HAP-1 (cell line): ENCODE results near the gene ACTL7A.
"Not testable (repeated sequence)": the region's sequence is repeated elsewhere in the genome, so short reads cannot be mapped to it uniquely, and the experiment has no call there.

Source experiments
- DNase-seq, 2 experiments: peaks; one replicate each; pipeline ENCODE4 v3.0.0-alpha.2; 2016 to 2020; ENCODE audit warnings: low spot score in 2 of 2
- H3K27me3 ChIP-seq: fragments of 250-450 bp; sonication (Bioruptor Pico); 2 replicates; pipeline ENCODE4 v1.5.1; 2020; ENCODE audit warnings: low read depth, mild to moderate bottlenecking, moderate library complexity
- H3K36me3 ChIP-seq: fragments of 250-450 bp; sonication (Bioruptor Pico); replicated peaks from 2 replicates; pipeline ENCODE4 v1.5.1; 2020; ENCODE audit warnings: mild to moderate bottlenecking
- H3K4me1 ChIP-seq: fragments of 250-450 bp; sonication (Bioruptor Pico); 2 replicates; pipeline ENCODE4 v1.5.1; 2020; ENCODE audit warnings: mild to moderate bottlenecking
- H3K4me3 ChIP-seq: fragments of 250-450 bp; sonication (Bioruptor Pico); 2 replicates; pipeline ENCODE4 v1.5.1; 2020; ENCODE audit warnings: mild to moderate bottlenecking, moderate library complexity
- H3K9me3 ChIP-seq: fragments of 250-450 bp; sonication (Bioruptor Pico); 2 replicates; pipeline ENCODE4 v1.5.1; 2020; ENCODE audit warnings: mild to moderate bottlenecking, moderate library complexity
- in situ Hi-C: fragments of 300-500 bp; cut with MboI; formaldehyde crosslinking; loops from 3 replicates; pipeline ENCODE4 v1.14.3; 2020; ENCODE audit warnings: low sequenced_read_pairs, inconsistent platforms, mixed read lengths

Gene ACTL7A

DNA sequence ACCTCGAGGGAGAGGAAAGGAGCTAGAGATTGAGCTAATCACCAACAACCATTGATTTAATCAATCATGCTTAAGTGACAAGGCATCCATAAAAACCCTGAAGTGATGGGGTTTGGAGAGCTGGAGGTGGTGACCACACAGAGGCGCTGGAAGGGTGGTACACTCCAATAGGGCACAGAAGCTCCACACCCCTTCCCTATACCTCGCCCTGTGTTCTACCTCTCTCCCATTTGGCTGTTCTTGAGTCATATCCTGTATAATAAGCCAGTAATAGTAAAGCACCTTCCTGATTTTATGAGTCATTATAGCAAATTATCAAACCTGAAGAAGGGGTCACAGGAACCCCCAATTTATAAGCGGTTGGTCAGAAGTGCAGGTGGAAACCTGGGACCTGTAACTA lies 24.5 kb upstream of the ACTL7A start:
- Histone ChIP-seq H3K4me1 (no peaks in the 10 kb centered on the region), H3K4me3 (no peak overlapping the region), H3K27me3 (no peaks in the 10 kb centered on the region), H3K36me3 (no peaks in the 10 kb centered on the region), H3K9me3 (no peaks in the 10 kb centered on the region)
- no peak for DNase-seq
- in situ Hi-C loops, result no loop called here

DNA sequence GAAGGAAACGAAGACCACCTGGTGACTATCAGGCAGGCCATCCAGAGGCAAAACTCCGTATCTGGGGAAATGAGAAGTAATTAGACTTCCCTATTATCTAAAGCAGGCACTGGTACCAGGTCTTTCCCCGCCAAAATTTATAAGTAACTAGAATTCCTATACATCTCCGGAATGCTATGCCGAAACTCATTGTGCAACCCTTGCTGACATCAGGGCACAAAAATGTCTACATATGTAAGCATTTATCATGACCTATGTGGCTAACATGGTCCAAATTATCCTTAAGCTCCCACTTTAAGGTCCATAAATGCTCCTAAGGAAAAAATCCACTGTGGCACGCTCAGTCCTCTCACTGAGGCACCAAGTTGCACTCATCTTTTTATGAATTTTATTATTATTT lies 24.0 kb upstream of the ACTL7A start:
- in situ Hi-C loops, result no loop called here
- no peaks in the 10 kb centered on the region for H3K4me1 ChIP-seq

DNA sequence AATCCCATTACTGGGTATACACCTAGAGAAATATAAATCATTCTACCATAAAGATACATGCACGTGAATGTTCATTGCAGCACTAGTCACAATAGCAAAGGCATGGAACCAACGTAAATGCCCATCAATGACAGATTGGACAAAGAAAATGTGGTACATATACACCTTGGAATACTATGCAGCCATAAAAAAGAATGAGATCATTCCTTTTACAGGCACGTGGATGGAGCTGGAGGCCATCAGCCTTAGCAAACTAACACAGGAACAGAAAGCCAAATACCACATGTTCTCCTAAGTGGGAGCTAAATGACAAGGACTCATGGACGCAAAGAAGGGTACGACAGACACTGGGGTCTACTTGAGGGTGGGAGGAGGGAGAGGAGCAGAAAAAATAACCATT lies 22.5 kb upstream of the ACTL7A start:
- H3K4me3 ChIP-seq, H3K4me1 ChIP-seq, H3K36me3 ChIP-seq, in situ Hi-C loops, H3K9me3 ChIP-seq, H3K27me3 ChIP-seq, DNase-seq: not testable (repeated sequence)

More for the DNA sequence above, 24.0 kb upstream of the ACTL7A start:
- H3K4me3 ChIP-seq, result no peak overlapping the region
- H3K36me3 ChIP-seq, result no peaks in the 10 kb centered on the region
- H3K27me3 ChIP-seq, result no peaks in the 10 kb centered on the region
- no peaks in the 10 kb centered on the region for H3K9me3 ChIP-seq
- DNase-seq, result no peak

DNA sequence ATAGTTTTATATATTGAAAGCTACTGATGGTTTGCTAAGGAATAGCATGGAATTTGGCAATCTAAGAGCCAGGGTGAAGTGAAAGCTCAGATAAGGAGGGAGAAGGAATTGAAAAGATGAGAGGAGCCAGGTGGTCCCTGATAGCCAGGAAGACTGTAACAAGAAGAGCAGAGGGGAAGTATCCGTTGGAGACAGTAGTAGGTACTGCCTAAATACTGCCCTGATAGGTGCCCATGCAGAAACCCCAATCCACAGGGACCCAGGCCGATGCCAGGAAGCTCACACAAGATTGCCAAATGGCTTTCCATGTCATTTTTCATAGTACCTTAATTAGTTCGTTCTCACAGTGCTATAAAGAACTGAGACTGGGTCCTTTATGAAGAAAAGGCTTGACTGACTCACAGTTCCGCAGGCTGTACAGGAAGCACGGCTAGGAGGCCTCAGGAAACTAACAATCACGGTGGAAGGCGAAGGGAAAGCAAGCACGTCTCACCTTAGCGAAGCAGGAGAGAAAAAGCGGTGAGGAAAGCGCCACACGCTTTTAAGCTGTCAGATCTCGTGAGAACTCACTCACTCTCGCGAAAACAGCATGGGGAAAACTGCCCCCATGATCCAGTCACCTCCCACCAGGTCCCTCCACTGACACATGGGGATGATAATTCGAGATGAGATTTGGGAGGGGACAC lies 19.3 kb upstream of the ACTL7A start:
- Histone ChIP-seq H3K27me3 (no peaks in the 10 kb centered on the region), H3K4me3 (no peak overlapping the region), H3K36me3 (no peaks in the 10 kb centered on the region), H3K9me3 (no peaks in the 10 kb centered on the region), H3K4me1 (no peaks in the 10 kb centered on the region)
- in situ Hi-C loops, result no loop called here
- DNase-seq, result no peak

DNA sequence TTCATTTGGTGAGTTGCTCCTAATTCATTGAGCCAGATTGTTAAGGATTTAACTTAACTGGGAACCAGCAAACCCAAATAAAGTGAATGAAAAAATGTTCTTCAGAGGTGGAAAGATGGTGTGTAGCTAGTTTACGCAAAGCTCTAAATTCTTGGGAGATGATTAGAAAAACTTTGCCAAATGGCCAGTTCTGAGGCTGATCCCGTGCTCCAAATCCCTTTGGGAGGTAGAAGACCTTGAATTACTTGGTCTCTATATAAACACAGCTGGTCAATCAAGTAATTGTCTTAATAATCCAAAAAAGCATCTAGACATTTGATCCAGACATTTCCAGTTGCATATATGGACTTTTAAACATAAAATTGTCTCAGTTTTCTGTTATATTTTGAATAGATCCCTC lies 17.7 kb upstream of the ACTL7A start:
- DNase-seq, result no peak
- no peaks in the 10 kb centered on the region for H3K9me3 ChIP-seq
- in situ Hi-C loops, result no loop called here
- H3K27me3 ChIP-seq, result no peaks in the 10 kb centered on the region
- H3K36me3 ChIP-seq, result no peaks in the 10 kb centered on the region
- H3K4me1 ChIP-seq, result no peaks in the 10 kb centered on the region
- no peak overlapping the region for H3K4me3 ChIP-seq

DNA sequence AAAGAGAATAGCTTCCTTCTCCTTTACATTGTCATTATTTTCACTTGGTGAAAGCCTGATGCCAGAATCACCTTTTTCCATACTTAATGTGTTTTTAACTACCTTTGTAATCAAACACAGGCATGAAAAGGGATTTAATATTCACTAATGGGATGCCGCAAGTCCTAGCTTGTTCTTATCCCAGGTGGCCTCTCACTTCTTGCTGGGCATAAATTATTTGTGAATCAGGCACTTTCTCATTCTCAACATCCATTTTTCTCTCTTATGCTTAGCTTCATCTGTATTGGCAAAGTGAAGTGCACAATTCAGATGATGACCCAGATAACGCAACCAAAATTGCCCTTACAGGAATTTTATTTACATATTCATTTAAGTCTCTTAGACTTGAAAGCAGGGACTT lies 17.2 kb upstream of the ACTL7A start:
- H3K27me3 ChIP-seq, result no peaks in the 10 kb centered on the region
- H3K9me3 ChIP-seq, result no peaks in the 10 kb centered on the region
- H3K4me3 ChIP-seq, result no peak overlapping the region
- no peaks in the 10 kb centered on the region for H3K4me1 ChIP-seq
- no peaks in the 10 kb centered on the region for H3K36me3 ChIP-seq
- in situ Hi-C loops, result no loop called here
- DNase-seq, result no peak

DNA sequence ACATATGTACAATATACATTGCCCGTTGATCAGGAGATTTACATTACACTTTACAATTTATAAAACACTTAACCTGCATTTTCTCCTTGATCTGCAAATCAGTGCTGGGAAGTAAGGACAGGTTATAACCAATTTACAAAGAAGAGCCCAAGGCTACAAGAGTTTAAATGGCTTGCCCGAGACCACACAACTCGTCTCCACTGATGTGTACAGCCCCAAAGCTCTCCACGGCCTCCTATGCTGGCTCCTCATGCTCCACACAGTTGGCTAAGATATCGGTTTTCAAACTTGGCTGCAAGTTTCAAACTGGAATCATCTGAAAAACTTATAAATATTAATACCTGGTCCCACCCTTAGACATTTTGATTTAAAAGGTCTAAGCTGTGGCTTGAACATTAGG lies 16.6 kb upstream of the ACTL7A start:
- H3K27me3 ChIP-seq, result no peaks in the 10 kb centered on the region
- H3K4me1 ChIP-seq, result no peaks in the 10 kb centered on the region
- in situ Hi-C loops, result no loop called here
- no peak for DNase-seq
- no peaks in the 10 kb centered on the region for H3K9me3 ChIP-seq
- no peak overlapping the region for H3K4me3 ChIP-seq
- no peaks in the 10 kb centered on the region for H3K36me3 ChIP-seq

DNA sequence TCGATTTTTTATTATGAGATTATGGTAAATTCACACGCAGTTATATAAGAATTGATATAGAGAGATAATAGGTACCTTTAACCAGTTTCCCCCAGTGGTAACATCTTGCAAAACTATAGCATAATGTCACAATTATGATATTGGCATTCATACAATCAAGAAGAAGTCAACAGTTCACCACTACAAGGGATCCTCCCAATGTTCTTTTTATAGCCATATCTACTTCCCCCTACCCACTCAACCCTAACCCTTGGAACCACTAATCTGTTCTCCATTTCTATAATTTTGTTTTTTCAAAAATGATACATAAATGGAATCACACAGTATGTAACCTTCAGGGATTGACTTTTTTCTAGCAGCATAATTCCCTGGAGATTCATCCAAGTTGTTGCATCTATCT lies 16.1 kb upstream of the ACTL7A start:
- no peaks in the 10 kb centered on the region for H3K36me3 ChIP-seq
- no peak overlapping the region for H3K4me3 ChIP-seq
- in situ Hi-C loops, result no loop called here
- no peak for DNase-seq
- no peaks in the 10 kb centered on the region for H3K9me3 ChIP-seq
- no peaks in the 10 kb centered on the region for H3K4me1 ChIP-seq
- H3K27me3 ChIP-seq, result no peaks in the 10 kb centered on the region

DNA sequence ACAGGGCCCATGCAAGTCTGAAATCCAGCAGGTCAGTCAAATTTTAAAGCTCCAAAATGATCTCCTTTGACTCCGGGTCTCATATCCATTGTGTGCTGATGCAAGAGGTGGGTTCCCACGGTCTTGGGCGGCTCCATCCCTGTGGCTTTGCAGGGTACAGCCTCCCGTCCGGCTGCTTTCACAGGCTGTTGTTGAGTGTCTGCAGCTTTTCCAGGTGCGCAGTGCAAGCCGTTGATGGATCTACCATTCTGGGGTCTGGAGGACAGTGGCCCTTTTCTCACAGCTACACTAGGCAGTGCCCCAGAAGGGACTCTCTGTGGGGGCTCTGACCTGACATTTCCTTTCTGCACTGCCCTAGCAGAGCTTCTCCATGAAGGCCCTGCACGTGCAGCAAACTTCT lies 13.8 kb upstream of the ACTL7A start:
- H3K36me3 ChIP-seq, DNase-seq, H3K9me3 ChIP-seq, in situ Hi-C loops, H3K4me1 ChIP-seq, H3K4me3 ChIP-seq, H3K27me3 ChIP-seq: not testable (repeated sequence)

DNA sequence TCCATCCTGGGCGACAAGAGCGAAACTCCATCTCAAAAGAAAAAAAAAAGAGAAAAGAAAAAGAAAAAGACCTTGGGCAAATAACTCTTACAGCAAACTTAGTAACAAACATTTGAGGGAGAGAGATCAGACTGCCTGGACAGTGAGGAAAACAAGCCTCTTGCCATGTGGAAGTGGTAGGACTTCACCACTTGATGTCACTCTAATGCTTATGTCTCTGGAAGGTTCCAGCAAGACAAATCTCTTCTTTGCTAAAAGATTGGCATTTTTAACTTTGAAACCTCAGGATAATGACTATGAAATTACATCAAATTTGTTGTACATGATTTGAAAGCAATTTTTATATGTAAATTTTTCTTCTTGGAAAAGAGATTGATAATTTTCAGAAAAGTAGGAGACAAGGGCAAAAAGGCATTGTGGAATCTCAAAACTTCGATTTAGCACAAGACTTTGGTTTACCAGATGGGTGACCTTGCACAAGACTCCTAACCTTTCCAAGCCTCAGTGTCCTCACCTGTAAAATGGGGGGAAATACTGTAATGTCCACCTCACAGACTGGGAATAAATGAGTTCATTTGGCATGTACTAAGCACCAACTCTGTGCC lies 11.7 kb upstream of the ACTL7A start:
- Histone ChIP-seq H3K4me1 (no peaks in the 10 kb centered on the region), H3K4me3 (no peak overlapping the region), H3K27me3 (no peaks in the 10 kb centered on the region), H3K9me3 (no peaks in the 10 kb centered on the region), H3K36me3 (no peaks in the 10 kb centered on the region)
- in situ Hi-C loops, result no loop called here
- DNase-seq, result no peak

DNA sequence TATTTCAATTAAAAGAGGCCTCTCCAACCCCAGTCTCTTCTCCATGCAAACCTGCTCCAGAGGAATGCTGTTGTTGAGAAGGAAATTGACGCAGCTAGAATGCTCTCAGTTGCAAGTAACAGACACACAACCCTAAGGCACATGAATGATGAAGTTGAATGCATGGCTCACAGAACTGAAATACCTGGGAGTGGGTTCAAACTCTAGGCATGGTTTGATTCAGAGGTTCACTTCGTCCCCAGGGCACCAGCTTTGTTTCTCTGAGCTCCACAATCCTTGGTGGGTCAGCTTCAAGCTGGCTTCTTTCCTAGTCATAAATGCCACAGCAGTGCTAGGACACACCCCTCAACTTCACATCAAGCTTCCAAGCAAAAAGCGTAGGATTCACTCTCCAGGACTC lies 10.9 kb upstream of the ACTL7A start:
- no peak overlapping the region for H3K4me3 ChIP-seq
- no peaks in the 10 kb centered on the region for H3K27me3 ChIP-seq
- no peaks in the 10 kb centered on the region for H3K9me3 ChIP-seq
- no peak for DNase-seq
- H3K36me3 ChIP-seq, result no peaks in the 10 kb centered on the region
- H3K4me1 ChIP-seq, result no peaks in the 10 kb centered on the region
- in situ Hi-C loops, result no loop called here

DNA sequence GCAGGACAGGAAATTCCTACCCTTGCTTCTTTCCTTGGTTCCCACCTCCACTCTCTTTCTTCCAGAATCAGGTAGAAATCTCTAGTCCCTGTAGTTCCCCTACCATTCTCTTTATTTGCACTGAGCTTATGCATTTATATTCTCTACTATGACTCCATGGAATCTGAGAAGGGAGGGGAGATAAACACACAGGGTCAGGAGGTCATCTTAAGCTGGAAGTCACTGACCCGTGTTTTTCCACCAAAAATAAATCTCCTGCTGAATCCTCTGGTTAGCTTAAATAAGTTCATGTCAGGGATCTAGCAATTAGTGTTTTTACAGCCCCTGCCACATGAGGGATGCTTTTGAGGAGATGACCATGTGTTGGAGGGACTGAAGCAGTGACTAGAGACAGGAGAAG lies 10.0 kb upstream of the ACTL7A start:
- DNase-seq, result no peak
- H3K4me1 ChIP-seq, result no peaks in the 10 kb centered on the region
- no peaks in the 10 kb centered on the region for H3K9me3 ChIP-seq
- in situ Hi-C loops, result no loop called here
- no peaks in the 10 kb centered on the region for H3K27me3 ChIP-seq
- no peaks in the 10 kb centered on the region for H3K36me3 ChIP-seq
- H3K4me3 ChIP-seq, result no peak overlapping the region

DNA sequence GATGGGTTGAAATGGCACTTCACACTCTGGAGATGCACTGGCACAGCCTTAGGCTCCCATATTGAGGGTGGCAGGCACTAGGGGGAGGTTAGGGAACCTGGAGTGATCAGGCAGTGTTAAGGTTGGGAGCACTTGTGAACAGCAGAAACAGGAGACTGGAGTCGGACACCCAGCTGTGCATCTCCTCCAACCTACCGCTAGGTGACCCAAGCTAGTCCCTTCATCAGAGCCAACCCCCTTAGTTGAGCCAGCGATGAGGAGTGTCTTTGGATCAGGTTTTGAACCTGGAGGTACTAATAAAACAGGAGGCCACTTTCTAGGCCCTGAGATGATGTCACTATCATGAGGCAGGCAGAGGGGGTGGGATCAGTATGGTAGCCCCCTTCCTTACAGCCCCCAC lies 8.0 kb upstream of the ACTL7A start:
- H3K27me3 ChIP-seq, result no peaks in the 10 kb centered on the region
- no peaks in the 10 kb centered on the region for H3K4me1 ChIP-seq
- in situ Hi-C loops, result no loop called here
- H3K36me3 ChIP-seq, result no peaks in the 10 kb centered on the region
- H3K9me3 ChIP-seq, result no peaks in the 10 kb centered on the region
- H3K4me3 ChIP-seq, result no peak overlapping the region
- no peak for DNase-seq

DNA sequence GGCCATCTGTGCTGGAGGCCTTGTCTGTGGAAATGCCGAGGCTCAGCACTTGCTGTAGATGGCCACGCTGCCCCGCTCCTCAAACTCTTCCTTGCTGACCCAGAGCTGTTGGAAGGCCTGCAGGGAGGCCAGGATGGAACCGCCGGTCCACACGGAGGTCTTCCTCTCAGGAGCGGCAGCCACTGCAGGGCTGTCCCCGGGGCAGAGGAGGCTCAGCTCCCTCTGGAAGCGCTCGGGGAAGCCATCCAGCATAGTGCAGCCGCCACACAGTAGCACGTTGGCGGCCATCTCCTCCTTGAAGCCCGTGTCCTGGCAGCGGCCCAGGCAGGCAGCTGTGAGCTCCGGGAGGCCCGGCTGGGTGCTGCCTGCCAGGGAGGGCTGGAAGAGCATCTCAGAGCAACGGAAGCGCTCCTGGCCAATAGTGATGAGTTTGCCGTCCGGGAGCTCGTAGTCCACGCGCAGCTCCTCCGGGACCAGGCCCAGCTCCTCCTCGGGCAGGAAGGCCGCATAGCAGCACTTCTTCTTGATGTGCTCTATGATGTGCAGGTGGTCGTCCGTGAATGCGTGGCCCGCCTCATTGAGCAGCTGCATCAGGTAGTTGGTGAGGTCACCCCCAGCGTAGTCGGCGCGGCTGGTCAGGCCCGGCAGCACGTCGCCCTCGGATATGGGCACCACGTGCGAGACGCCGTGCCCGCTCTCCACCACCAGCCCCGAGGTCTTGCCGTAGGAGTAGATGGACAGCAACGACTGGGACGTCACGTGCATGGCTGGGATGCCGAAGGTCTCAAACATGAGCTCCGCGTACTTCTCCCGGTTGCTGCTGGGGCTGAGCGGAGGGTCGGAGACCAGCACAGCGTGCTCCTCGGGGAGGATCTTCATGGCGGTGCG lies 7.2 kb upstream of the ACTL7A start:
- no peaks in the 10 kb centered on the region for H3K27me3 ChIP-seq
- no peaks in the 10 kb centered on the region for H3K36me3 ChIP-seq
- no peaks in the 10 kb centered on the region for H3K9me3 ChIP-seq
- no peak overlapping the region for H3K4me3 ChIP-seq
- H3K4me1 ChIP-seq, result no peaks in the 10 kb centered on the region
- in situ Hi-C loops, result no loop called here
- no peak for DNase-seq
